Activated T-cell treated with anti-CD3 and anti-CD28 coated beads for 48 hours (primary cell): Measurements from ENCODE around the gene PCDHB7.
"Not testable (repeated sequence)": the region's sequence is repeated elsewhere in the genome, so short reads cannot be mapped to it uniquely, and the experiment has no call there.

Source experiments
- DNase-seq: peaks from one replicate; pipeline ENCODE4 v3.0.0-alpha.2; 2020; ENCODE audit warnings: low read depth

PCDHB7 gene

GRCh38 chr5:141180313-141180712, 7.9 kb downstream of the PCDHB7 start:
- DNase-seq, result no peak

- no peak for DNase-seq
Observed at GRCh38 chr5:141182248-141182647, 9.8 kb downstream of the PCDHB7 start, which contains the start of gene PCDHB16. Gene PCDHB16 (plus strand): TSS chr5:141182387. CDS start chr5:141182560, 173 bp downstream.

- DNase-seq, result not testable (repeated sequence)
Observed at GRCh38 chr5:141184117-141184855, 11.8 kb downstream of the PCDHB7 start.

- DNase-seq, result no peak
Observed at GRCh38 chr5:141186897-141187512, 14.6 kb downstream of the PCDHB7 start, which contains the start of gene PCDHB9. Gene PCDHB9 (plus strand): TSS chr5:141187161. CDS start chr5:141187319, 158 bp downstream.

- DNase-seq, result not testable (repeated sequence)
Observed at GRCh38 chr5:141188682-141189081, 16.2 kb downstream of the PCDHB7 start.

- DNase-seq, result not testable (repeated sequence)
Observed at GRCh38 chr5:141189131-141189530, 16.7 kb downstream of the PCDHB7 start.

- no peak for DNase-seq
Observed at GRCh38 chr5:141192110-141192725, 19.8 kb downstream of the PCDHB7 start, which contains the start of gene PCDHB10. Gene PCDHB10 (plus strand): TSS chr5:141192353. CDS start chr5:141192553, 200 bp downstream.

GRCh38 chr5:141194332-141194731, 21.9 kb downstream of the PCDHB7 start:
- not testable (repeated sequence) for DNase-seq

GRCh38 chr5:141196363-141196762, 23.9 kb downstream of the PCDHB7 start:
- no peak for DNase-seq

GRCh38 chr5:141199359-141200235, 27.2 kb downstream of the PCDHB7 start, which contains the start of gene PCDHB11:
Gene PCDHB11 (plus strand): TSS chr5:141199627. CDS start chr5:141199775, 148 bp downstream.
- DNase-seq, result no peak

GRCh38 chr5:141201126-141201525, 28.7 kb downstream of the PCDHB7 start:
- not testable (repeated sequence) for DNase-seq

GRCh38 chr5:141201646-141202045, 29.2 kb downstream of the PCDHB7 start:
- not testable (repeated sequence) for DNase-seq

GRCh38 chr5:141208478-141208877, 36.0 kb downstream of the PCDHB7 start, which contains the start of gene PCDHB12:
Gene PCDHB12 (plus strand): TSS chr5:141208719. CDS start chr5:141208908, 189 bp downstream.
- no peak for DNase-seq

- not testable (repeated sequence) for DNase-seq
Observed at GRCh38 chr5:141210281-141210680, 37.8 kb downstream of the PCDHB7 start.

GRCh38 chr5:141210849-141211248, 38.4 kb downstream of the PCDHB7 start:
- DNase-seq, result not testable (repeated sequence)

GRCh38 chr5:141213656-141214339, 41.4 kb downstream of the PCDHB7 start, which contains the start of gene PCDHB13:
Gene PCDHB13 (plus strand): TSS chr5:141213919. CDS start chr5:141214124, 205 bp downstream.
- not testable (repeated sequence) for DNase-seq

GRCh38 chr5:141214583-141214982, 42.1 kb downstream of the PCDHB7 start:
- not testable (repeated sequence) for DNase-seq

GRCh38 chr5:141215504-141215903, 43.1 kb downstream of the PCDHB7 start:
- not testable (repeated sequence) for DNase-seq

GRCh38 chr5:141216035-141216434, 43.6 kb downstream of the PCDHB7 start:
- not testable (repeated sequence) for DNase-seq

- DNase-seq, result no peak
Observed at GRCh38 chr5:141223112-141223783, 50.8 kb downstream of the PCDHB7 start, which contains the start of gene PCDHB14. Gene PCDHB14 (plus strand): TSS chr5:141223343. CDS start chr5:141223506, 163 bp downstream.
